Upper lobe of right lung (tissue), 1 donor: ENCODE data around the gene SUPT4H1. TPM values are rescaled to one million over a fixed set of nuclear protein-coding genes. Genes with fewer than 3 reads are reported as not detected.

Source experiments
- ATAC-seq: fragments of 200-7000 bp; cut with Tn5 transposase; one replicate; pipeline ENCODE4 v1.9.1; 2020; ENCODE audit warnings: mild to moderate bottlenecking, moderate library complexity
- DNase-seq: peaks from one replicate; pipeline ENCODE4 v3.0.0-alpha.2; 2020
- H3K27ac ChIP-seq: fragments of 200-600 bp; one replicate; pipeline ENCODE4 v1.8.0; 2022
- H3K27me3 ChIP-seq: fragments of 200-600 bp; one replicate; pipeline ENCODE4 v1.8.0; 2022; ENCODE audit warnings: mild to moderate bottlenecking
- H3K36me3 ChIP-seq: fragments of 200-600 bp; one replicate; pipeline ENCODE4 v1.8.0; 2022
- H3K4me1 ChIP-seq: fragments of 200-600 bp; one replicate; pipeline ENCODE4 v1.8.0; 2022
- H3K4me3 ChIP-seq: fragments of 200-600 bp; one replicate; pipeline ENCODE4 v1.8.0; 2022; ENCODE audit warnings: mild to moderate bottlenecking
- H3K9me3 ChIP-seq: fragments of 200-600 bp; one replicate; pipeline ENCODE4 v1.8.0; 2022
- intact Hi-C: fragments of 100-400 bp; cut with DNase I; formaldehyde crosslinking; loops from one replicate; pipeline ENCODE4 v1.11.0; 2022
- total RNA-seq: library from RNA; stranded (reverse); fragmentation: NEBNext Ultra II Directional; extraction: Animal tissue kit (Norgen Biotek cat#: 25700); gene quantifications from one replicate; pipeline ENCODE4 v1.2.1, GENCODE V29; 2021
- TF ChIP-seq, protein P1 (sequence below): fragments of 200-600 bp; IDR thresholded peaks from one replicate; pipeline ENCODE4 v1.8.0; 2022; ENCODE audit warnings: antibody characterized with exemption
- donor health status: DM: no; HTN: yes; CAD: no; lungs with severe emphysema.

The SUPT4H1 gene
- total RNA-seq, 1 donor from 2014 or later = 82.4 TPM

DNA sequence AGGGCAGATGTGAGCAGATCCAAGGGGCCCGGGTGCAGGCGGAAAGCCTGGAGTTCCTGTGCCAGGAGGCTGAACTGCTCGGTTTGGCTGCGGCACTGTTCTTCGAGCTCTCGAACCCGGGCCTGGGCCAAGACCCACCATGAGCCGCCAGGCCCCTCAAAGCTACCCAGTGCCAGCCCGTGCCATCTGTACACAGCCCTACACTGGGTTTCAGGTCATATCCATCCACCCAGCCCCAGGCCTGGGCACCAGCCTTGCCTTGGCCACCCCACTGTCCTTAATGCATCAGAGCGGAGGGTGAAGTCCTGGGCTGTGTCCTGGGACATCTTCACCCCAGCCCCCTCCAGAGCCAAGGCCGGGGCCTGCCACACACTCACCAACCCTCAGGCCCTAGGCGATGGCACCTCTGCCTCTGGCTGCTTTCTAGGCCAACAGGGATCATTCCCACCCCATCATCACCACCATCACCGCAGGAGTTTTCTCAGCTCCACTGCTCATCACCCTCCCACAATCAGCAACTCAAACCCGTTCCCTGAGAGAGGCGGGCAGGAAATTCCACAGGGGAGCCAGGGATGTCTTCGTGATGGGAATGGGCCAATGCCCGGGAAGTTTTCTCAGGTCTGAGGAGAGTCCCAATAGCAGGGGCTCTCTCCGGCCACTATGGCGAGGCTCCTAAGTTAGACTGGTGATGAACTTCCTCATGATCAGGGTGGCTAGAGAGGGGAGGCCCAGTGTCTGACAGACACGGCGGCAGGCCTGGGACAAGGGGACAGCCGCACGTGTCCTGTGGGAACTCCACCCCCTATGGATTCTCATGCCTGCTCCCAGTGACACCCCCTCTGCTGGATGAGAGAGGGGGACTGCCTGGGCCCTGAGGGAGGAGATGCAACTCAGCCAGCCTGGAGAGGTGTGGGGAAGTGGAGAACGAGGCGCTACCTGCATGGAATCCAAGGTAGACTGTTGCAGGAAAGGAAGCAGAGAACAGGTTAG is 32.5 kb downstream of the SUPT4H1 start:
- TF ChIP-seq, protein P1, sequence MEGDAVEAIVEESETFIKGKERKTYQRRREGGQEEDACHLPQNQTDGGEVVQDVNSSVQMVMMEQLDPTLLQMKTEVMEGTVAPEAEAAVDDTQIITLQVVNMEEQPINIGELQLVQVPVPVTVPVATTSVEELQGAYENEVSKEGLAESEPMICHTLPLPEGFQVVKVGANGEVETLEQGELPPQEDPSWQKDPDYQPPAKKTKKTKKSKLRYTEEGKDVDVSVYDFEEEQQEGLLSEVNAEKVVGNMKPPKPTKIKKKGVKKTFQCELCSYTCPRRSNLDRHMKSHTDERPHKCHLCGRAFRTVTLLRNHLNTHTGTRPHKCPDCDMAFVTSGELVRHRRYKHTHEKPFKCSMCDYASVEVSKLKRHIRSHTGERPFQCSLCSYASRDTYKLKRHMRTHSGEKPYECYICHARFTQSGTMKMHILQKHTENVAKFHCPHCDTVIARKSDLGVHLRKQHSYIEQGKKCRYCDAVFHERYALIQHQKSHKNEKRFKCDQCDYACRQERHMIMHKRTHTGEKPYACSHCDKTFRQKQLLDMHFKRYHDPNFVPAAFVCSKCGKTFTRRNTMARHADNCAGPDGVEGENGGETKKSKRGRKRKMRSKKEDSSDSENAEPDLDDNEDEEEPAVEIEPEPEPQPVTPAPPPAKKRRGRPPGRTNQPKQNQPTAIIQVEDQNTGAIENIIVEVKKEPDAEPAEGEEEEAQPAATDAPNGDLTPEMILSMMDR = no peak
- no peak overlapping the region for H3K4me3 ChIP-seq
- H3K9me3 ChIP-seq = no peaks in the 10 kb centered on the region
- ATAC-seq (no peak), DNase-seq (peak; percentile 57)
- intact Hi-C loops = no loop called here
- H3K27me3 ChIP-seq = no peaks in the 10 kb centered on the region
- H3K27ac ChIP-seq = no peak overlapping the region
- H3K4me1 ChIP-seq = no peaks in the 10 kb centered on the region
- no peaks in the 10 kb centered on the region for H3K36me3 ChIP-seq

DNA sequence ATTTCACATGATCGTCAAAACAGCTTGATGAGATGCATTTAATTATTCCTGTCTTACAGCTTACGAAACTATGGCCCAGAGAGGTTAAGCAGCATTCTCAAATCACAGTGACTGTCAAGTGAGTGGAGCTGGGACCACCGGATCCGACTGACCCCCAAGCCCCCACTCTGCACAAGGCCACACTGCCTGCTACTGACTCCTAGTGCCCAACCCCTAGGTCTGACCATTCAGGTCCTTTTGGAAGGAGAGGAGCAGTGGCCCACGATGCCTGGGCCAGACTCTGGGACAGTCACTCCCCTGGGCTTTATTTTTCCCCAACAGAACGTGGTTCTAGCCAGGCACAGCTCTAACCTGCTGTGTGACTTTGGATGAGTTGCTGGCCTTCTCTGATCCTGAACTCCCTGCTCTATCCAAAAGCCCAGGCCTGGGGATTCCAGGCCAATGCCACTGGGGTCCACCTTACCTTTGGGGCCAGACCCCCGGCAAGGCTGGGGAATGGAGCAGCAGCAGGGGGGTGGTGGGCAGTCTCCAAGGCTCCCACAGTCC is 33.3 kb downstream of the SUPT4H1 start:
- Histone ChIP-seq H3K27me3 (no peaks in the 10 kb centered on the region), H3K9me3 (no peaks in the 10 kb centered on the region), H3K27ac (no peak overlapping the region), H3K4me1 (no peaks in the 10 kb centered on the region), H3K36me3 (no peaks in the 10 kb centered on the region), H3K4me3 (no peak overlapping the region)
- ATAC-seq (no peak), DNase-seq (peak; percentile 30)
- intact Hi-C loops = no loop called here
- TF ChIP-seq, protein P1 = no peak

DNA sequence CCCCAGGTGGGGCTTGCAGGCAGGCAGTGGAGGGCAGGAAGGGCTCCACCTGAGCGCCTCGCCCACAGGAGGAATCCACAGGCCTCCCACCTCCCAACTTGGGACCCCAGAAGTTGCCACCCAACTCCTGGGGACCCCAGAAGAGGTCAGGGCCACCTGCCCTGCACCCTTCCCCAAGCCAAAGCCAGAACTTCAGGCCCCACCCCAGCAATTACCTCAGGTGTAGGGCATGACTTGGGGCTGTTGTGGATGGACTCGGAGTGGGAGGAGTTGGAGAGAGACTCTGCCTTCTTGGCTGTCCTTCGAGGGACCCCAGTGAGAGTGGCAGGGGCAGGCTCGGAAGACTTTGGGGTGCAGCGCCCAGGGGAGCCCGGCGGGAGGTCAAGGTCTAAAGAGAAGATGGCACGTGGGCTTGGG is 33.9 kb downstream of the SUPT4H1 start:
- H3K27ac ChIP-seq = no peak overlapping the region
- ATAC-seq (no peak), DNase-seq (peak; percentile 49)
- no peaks in the 10 kb centered on the region for H3K4me1 ChIP-seq
- H3K27me3 ChIP-seq = no peaks in the 10 kb centered on the region
- H3K4me3 ChIP-seq = no peak overlapping the region
- H3K9me3 ChIP-seq = no peaks in the 10 kb centered on the region
- TF ChIP-seq, protein P1 = no peak
- H3K36me3 ChIP-seq = no peaks in the 10 kb centered on the region
- intact Hi-C loops = no loop called here

DNA sequence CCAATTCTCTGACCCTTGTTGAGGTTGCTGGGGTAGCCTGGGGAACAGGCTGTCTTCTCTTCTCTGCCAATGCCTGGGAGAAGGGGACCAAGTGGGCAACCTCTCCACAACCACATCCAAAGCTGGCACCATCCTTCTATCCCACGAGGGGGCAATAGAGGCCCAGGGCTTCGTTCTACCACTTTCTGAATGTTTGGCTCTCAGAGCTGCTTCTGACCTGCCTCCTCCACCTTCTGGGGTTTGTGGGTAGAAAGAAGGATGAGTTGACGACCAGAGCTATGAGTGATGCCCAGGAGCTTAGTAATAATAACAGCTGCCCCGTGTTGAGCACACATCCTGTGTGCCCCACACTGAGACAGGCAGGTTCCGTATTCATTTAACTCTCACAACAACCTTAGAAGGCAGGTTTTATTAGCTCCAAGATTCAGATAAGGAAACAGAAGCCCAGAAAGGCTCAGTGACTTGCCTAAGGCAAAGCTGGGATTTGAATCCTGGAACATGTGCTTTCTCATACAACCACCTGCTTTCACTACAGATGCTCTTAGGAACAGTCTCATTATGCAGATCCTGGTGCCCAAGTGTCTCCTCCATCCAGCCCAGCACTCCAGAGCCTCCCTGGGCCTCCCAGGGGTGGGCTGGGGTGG is 34.5 kb downstream of the SUPT4H1 start:
- intact Hi-C loops = no loop called here

DNA sequence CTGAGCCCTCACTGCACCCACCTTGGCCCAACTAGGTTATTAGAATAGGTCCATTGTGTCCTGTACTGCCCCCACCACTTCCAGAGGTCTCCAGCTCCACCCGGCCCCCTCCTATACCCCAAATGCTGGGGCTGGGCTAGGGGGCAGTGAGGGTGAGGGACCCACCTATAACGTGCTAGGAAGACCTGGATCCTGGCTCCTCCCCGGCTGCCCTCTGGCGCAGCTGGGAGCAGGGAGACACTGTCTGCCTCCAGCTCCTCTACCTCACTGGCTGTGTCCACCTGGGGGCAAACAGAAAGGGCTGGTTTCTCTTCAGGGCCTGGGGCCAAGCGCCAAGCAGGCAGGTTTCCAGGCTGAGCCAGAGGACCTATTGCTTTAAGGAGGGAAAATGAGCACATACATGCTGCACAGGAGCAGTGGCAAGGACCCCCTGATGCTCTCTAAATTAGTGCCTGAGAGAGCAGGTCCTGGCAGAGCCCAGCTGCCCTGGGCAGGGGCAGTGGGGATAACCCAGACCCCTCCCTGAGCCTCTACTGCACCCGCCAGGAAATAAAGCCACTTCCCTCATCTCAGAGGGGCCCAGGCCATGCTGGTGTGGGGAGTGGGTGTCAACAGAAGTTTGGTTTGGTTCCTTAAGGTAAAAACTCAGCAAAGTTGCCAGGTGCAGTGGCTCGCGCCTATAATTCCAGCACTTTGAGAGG is 35.6 kb downstream of the SUPT4H1 start:
- ATAC-seq = no peak
- H3K36me3 ChIP-seq = no peaks in the 10 kb centered on the region
- no peak overlapping the region for H3K27ac ChIP-seq
- DNase-seq = peak; percentile 53
- TF ChIP-seq, protein P1 = no peak
- no peak overlapping the region for H3K4me3 ChIP-seq
- intact Hi-C loops = no loop called here
- no peaks in the 10 kb centered on the region for H3K27me3 ChIP-seq
- H3K9me3 ChIP-seq = no peaks in the 10 kb centered on the region
- no peaks in the 10 kb centered on the region for H3K4me1 ChIP-seq

More for the DNA sequence above, 34.5 kb downstream of the SUPT4H1 start:
- Histone ChIP-seq H3K4me1 (no peaks in the 10 kb centered on the region), H3K27ac (no peak overlapping the region), H3K36me3 (no peaks in the 10 kb centered on the region), H3K27me3 (no peaks in the 10 kb centered on the region), H3K9me3 (no peaks in the 10 kb centered on the region), H3K4me3 (no peak overlapping the region)
- DNase-seq = peak; percentile 60
- TF ChIP-seq, protein P1 = peak; percentile 61
- peak; percentile 83 for ATAC-seq
